NCI-H1092 (cell line): Measurements from ENCODE around the gene ANXA11.

Experiments
- DNase-seq: peaks from one replicate; lab custom pipeline; 2025; lab: John Stamatoyannopoulos, UW

The ANXA11 gene

GRCh38 chr10:80187465-80188409 lies 17.6 kb downstream of the ANXA11 start:
- no peak for DNase-seq

GRCh38 chr10:80187060-80187459 lies 18.3 kb downstream of the ANXA11 start:
- DNase-seq: no peak

GRCh38 chr10:80186364-80187012 lies 18.8 kb downstream of the ANXA11 start:
- DNase-seq: no peak

GRCh38 chr10:80185578-80186299 lies 19.6 kb downstream of the ANXA11 start:
- no peak for DNase-seq

GRCh38 chr10:80184291-80184690 lies 21.0 kb downstream of the ANXA11 start:
- DNase-seq: no peak

- no peak for DNase-seq
Measured at GRCh38 chr10:80183436-80183835, 21.9 kb downstream of the ANXA11 start.

GRCh38 chr10:80182986-80183385 lies 22.4 kb downstream of the ANXA11 start:
- DNase-seq: no peak

GRCh38 chr10:80177781-80178636 lies 27.3 kb downstream of the ANXA11 start:
- no peak for DNase-seq

GRCh38 chr10:80176526-80176925 lies 28.8 kb downstream of the ANXA11 start:
- DNase-seq: no peak

- DNase-seq: no peak
Measured at GRCh38 chr10:80174641-80175395, 30.5 kb downstream of the ANXA11 start.

GRCh38 chr10:80173466-80173865 lies 31.9 kb downstream of the ANXA11 start:
- no peak for DNase-seq

- no peak for DNase-seq
Measured at GRCh38 chr10:80172896-80173295, 32.4 kb downstream of the ANXA11 start.

- no peak for DNase-seq
Measured at GRCh38 chr10:80171248-80171660, 34.1 kb downstream of the ANXA11 start.

- DNase-seq: no peak
Measured at GRCh38 chr10:80170641-80171040, 34.7 kb downstream of the ANXA11 start.

- DNase-seq: no peak
Measured at GRCh38 chr10:80170026-80170425, 35.3 kb downstream of the ANXA11 start.

GRCh38 chr10:80168679-80169380 lies 36.5 kb downstream of the ANXA11 start:
- no peak for DNase-seq

GRCh38 chr10:80168162-80168511 lies 37.2 kb downstream of the ANXA11 start:
- DNase-seq: no peak

GRCh38 chr10:80167471-80168161 lies 37.7 kb downstream of the ANXA11 start:
- DNase-seq: no peak

GRCh38 chr10:80166581-80167470 lies 38.5 kb downstream of the ANXA11 start:
- DNase-seq: no peak
